Measurements from ENCODE around the gene SLCO3A1.

GRCh38 chr15:91833056-91833455 is 20.5 kb upstream of the SLCO3A1 start:
- TF ChIP-seq CTCF (IDR thresholded peaks at IDR 0.05; ENCODE audit: low read depth, low read length) (no peak), EZH2phosphoT487 (IDR thresholded peaks at IDR 0.05; ENCODE audit: low read depth) (no peak)
